GM19099 (cell line): ENCODE data around the gene RIBC2.

Experiments used
- POLR2A ChIP-seq: IDR thresholded peaks from 3 replicates; pipeline ENCODE4 v1.6.1; 2011; ENCODE audit warnings: low read depth; ENCODE audit not compliant: insufficient read length; ENCODE audit errors: extremely low read depth

RIBC2 gene

GRCh38 chr22:45455621-45456020 is 42.1 kb downstream of the RIBC2 start:
- TF ChIP-seq POLR2A = no peak

GRCh38 chr22:45456811-45457210 is 43.3 kb downstream of the RIBC2 start:
- TF ChIP-seq POLR2A = no peak

- no peak for TF ChIP-seq POLR2A
Measured at GRCh38 chr22:45458532-45458931, 45.0 kb downstream of the RIBC2 start.

GRCh38 chr22:45459235-45459634 is 45.7 kb downstream of the RIBC2 start:
- TF ChIP-seq POLR2A = no peak

GRCh38 chr22:45460288-45461109 is 47.0 kb downstream of the RIBC2 start:
- TF ChIP-seq POLR2A = no peak

GRCh38 chr22:45462034-45462655 is 48.7 kb downstream of the RIBC2 start:
- no peak for TF ChIP-seq POLR2A

- no peak for TF ChIP-seq POLR2A
Measured at GRCh38 chr22:45465633-45466032, 52.1 kb downstream of the RIBC2 start.

GRCh38 chr22:45468872-45469271 is 55.4 kb downstream of the RIBC2 start:
- TF ChIP-seq POLR2A = no peak

- no peak for TF ChIP-seq POLR2A
Measured at GRCh38 chr22:45469281-45470073, 56.0 kb downstream of the RIBC2 start.

GRCh38 chr22:45470871-45471270 is 57.4 kb downstream of the RIBC2 start:
- TF ChIP-seq POLR2A = no peak

- no peak for TF ChIP-seq POLR2A
Measured at GRCh38 chr22:45472426-45472825, 58.9 kb downstream of the RIBC2 start.

GRCh38 chr22:45473626-45474237 is 60.2 kb downstream of the RIBC2 start:
- TF ChIP-seq POLR2A = no peak

- no peak for TF ChIP-seq POLR2A
Measured at GRCh38 chr22:45475063-45475747, 61.7 kb downstream of the RIBC2 start.

GRCh38 chr22:45475851-45476514 is 62.5 kb downstream of the RIBC2 start:
- no peak for TF ChIP-seq POLR2A
